HL-60 (cell line): ENCODE measurements around the gene KHSRP.

ENCODE experiments used
- DNase-seq, 2 experiments: peaks; one replicate each; pipeline ENCODE4 v3.0.0-alpha.2; 2010 to 2020; ENCODE audit warnings: low read depth in 1 of 2, low spot score in 1 of 2
- H3K27ac ChIP-seq: fragments of 250-450 bp; sonication (Bioruptor Pico); replicated peaks from 2 replicates; pipeline ENCODE4 v1.5.1; 2020; ENCODE audit warnings: mild to moderate bottlenecking, moderate library complexity
- H3K27me3 ChIP-seq: fragments of 250-450 bp; sonication (Bioruptor Pico); 2 replicates; pipeline ENCODE4 v1.5.1; 2021; ENCODE audit warnings: mild to moderate bottlenecking, moderate library complexity; ENCODE audit not compliant: insufficient read depth, poor library complexity, severe bottlenecking
- H3K4me3 ChIP-seq: replicated peaks from 2 replicates; pipeline ENCODE4 v1.5.1; 2011; ENCODE audit warnings: mild to moderate bottlenecking, control low read depth, low read length; ENCODE audit not compliant: insufficient read depth
- GABPA ChIP-seq: IDR thresholded peaks from 2 replicates; pipeline ENCODE4 v1.6.1; 2012; ENCODE audit warnings: low read depth
- POLR2AphosphoS5 ChIP-seq: IDR thresholded peaks from 2 replicates; pipeline ENCODE4 v1.6.1; 2012; ENCODE audit warnings: low read depth
- SPI1 ChIP-seq: IDR thresholded peaks from 2 replicates; pipeline ENCODE4 v1.6.1; 2012; ENCODE audit warnings: low read depth, mild to moderate bottlenecking, borderline replicate concordance
- TF ChIP-seq, protein P1 (sequence below): IDR thresholded peaks from one replicate; pipeline ENCODE4 v1.5.1; 2011; ENCODE audit warnings: low read length, control low read depth, inconsistent platforms; ENCODE audit not compliant: insufficient read depth
- TF ChIP-seq, protein P2 (sequence below): IDR thresholded peaks from 2 replicates; pipeline ENCODE4 v1.6.1; 2012; ENCODE audit warnings: low read depth; ENCODE audit not compliant: insufficient replicate concordance

The KHSRP gene

DNA sequence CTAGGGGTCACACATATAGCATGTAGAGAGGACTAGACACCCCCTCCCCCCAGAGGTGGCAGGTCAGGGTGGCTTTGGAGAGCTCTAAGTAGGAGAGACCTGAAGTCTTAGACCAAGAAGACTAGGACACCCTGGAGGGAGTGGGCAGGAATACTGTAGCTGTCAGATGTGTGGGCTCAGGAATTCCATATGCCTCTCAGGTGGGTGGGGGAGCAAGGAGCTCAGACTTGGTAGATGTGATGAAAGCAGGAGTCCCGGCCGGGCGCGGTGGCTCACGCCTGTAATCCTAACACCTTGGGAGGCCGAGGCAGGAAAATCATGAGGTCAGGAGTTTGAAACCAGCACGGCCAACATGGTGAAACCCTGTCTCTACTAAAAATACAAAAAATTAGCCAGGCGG lies 41.1 kb upstream of the KHSRP start:
- Histone ChIP-seq H3K4me3 (no peak overlapping the region), H3K27ac (no peak overlapping the region), H3K27me3 (peaks cover 11% of the 10 kb centered on the region)
- TF ChIP-seq, protein P1, sequence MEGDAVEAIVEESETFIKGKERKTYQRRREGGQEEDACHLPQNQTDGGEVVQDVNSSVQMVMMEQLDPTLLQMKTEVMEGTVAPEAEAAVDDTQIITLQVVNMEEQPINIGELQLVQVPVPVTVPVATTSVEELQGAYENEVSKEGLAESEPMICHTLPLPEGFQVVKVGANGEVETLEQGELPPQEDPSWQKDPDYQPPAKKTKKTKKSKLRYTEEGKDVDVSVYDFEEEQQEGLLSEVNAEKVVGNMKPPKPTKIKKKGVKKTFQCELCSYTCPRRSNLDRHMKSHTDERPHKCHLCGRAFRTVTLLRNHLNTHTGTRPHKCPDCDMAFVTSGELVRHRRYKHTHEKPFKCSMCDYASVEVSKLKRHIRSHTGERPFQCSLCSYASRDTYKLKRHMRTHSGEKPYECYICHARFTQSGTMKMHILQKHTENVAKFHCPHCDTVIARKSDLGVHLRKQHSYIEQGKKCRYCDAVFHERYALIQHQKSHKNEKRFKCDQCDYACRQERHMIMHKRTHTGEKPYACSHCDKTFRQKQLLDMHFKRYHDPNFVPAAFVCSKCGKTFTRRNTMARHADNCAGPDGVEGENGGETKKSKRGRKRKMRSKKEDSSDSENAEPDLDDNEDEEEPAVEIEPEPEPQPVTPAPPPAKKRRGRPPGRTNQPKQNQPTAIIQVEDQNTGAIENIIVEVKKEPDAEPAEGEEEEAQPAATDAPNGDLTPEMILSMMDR: no peak
- TF ChIP-seq SPI1 (no peak), GABPA (no peak), POLR2AphosphoS5 (no peak)
- TF ChIP-seq, protein P2, sequence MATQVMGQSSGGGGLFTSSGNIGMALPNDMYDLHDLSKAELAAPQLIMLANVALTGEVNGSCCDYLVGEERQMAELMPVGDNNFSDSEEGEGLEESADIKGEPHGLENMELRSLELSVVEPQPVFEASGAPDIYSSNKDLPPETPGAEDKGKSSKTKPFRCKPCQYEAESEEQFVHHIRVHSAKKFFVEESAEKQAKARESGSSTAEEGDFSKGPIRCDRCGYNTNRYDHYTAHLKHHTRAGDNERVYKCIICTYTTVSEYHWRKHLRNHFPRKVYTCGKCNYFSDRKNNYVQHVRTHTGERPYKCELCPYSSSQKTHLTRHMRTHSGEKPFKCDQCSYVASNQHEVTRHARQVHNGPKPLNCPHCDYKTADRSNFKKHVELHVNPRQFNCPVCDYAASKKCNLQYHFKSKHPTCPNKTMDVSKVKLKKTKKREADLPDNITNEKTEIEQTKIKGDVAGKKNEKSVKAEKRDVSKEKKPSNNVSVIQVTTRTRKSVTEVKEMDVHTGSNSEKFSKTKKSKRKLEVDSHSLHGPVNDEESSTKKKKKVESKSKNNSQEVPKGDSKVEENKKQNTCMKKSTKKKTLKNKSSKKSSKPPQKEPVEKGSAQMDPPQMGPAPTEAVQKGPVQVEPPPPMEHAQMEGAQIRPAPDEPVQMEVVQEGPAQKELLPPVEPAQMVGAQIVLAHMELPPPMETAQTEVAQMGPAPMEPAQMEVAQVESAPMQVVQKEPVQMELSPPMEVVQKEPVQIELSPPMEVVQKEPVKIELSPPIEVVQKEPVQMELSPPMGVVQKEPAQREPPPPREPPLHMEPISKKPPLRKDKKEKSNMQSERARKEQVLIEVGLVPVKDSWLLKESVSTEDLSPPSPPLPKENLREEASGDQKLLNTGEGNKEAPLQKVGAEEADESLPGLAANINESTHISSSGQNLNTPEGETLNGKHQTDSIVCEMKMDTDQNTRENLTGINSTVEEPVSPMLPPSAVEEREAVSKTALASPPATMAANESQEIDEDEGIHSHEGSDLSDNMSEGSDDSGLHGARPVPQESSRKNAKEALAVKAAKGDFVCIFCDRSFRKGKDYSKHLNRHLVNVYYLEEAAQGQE: no peak
- no peak for DNase-seq

DNA sequence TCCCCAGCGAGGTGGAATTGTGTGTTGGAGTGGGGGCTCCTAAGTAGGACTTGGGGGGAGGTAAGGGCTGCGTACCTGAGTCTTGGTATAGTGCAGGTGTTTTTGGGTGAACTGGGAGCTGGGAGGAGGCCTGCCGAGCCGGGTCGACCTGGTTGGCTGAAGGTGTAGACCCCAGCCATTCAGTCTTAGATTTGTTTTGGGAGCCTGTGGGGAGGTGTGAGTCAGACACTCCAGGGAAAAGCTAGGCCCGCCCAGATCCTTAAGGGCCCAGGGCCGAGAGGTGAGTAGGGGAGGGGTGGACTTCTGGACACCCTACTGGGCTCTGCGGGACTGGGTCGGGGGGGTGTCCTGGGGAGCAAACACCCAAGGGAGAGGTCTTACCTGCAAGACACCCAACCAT lies 40.4 kb upstream of the KHSRP start:
- Histone ChIP-seq H3K27me3 (peaks cover 11% of the 10 kb centered on the region), H3K4me3 (no peak overlapping the region), H3K27ac (no peak overlapping the region)
- TF ChIP-seq, protein P1: no peak
- TF ChIP-seq SPI1: no peak
- TF ChIP-seq GABPA: no peak
- no peak for TF ChIP-seq POLR2AphosphoS5
- TF ChIP-seq, protein P2: no peak
- DNase-seq: no peak

GRCh38 chr19:6464070-6464873 lies 39.7 kb upstream of the KHSRP start, which contains the start of gene CRB3:
TSS of gene CRB3 (plus strand) at chr19:6464271. CDS start at chr19:6464702, 431 bp downstream.
- peaks cover 11% of the 10 kb centered on the region for H3K27me3 ChIP-seq
- no peak within 1 kb of the TSS for H3K4me3 ChIP-seq
- no peak within 1 kb of the TSS for H3K27ac ChIP-seq
- TF ChIP-seq SPI1 (no peak), POLR2AphosphoS5 (no peak), GABPA (no peak)
- TF ChIP-seq, protein P1: no peak
- TF ChIP-seq, protein P2: no peak
- no peak for DNase-seq
